HCT116 (cell line): ENCODE data around the gene MYBPC1. TPM values are rescaled to one million over a fixed set of nuclear protein-coding genes. Genes with fewer than 3 reads are reported as not detected.
"Not testable (repeated sequence)": the region's sequence is repeated elsewhere in the genome, so short reads cannot be mapped to it uniquely, and the experiment has no call there.

ENCODE experiments used
- ATAC-seq: fragments of 200-7000 bp; cut with Tn5 transposase; 2 replicates; pipeline ENCODE4 v1.9.1; 2020; ENCODE audit warnings: mild to moderate bottlenecking, moderate library complexity
- BruUV-seq: library from RNA; stranded (reverse); fragments of 400-500 nt; replicated peaks from 2 replicates; lab custom pipeline; 2021; lab: Mats Ljungman, UMichigan
- CTCF ChIA-PET: fragments of 300-600 bp; sonication (Branson Sonifier 250); formaldehyde crosslinking; loops from one replicate; lab custom pipeline; 2021; ENCODE audit warnings: antibody characterized with exemption; lab: Charles Lee
- POLR2A ChIA-PET: fragments of 300-600, 350-600 bp; sonication (Branson Sonifier 250); formaldehyde crosslinking; loops from one replicate; lab custom pipeline; 2021; ENCODE audit warnings: antibody characterized with exemption; lab: Charles Lee
- RAD21 ChIA-PET, 2 experiments: fragments of 300-600 bp; sonication (Branson Sonifier 250); formaldehyde crosslinking; loops; one replicate each; lab custom pipeline; 2023; ENCODE audit warnings: low total read pairs in 2 of 2; ENCODE audit not compliant: uncharacterized antibody in 2 of 2, unreplicated experiment in 2 of 2, low non-redundant PET in 1 of 2; lab: Charles Lee
- DNase-seq: peaks from one replicate; pipeline ENCODE4 v3.0.0-alpha.2; 2010; ENCODE audit warnings: low read depth, low spot score
- H2AFZ ChIP-seq: fragments of 200-600 bp; shearing (Covaris generic), sonication (generic); 2 replicates; pipeline ENCODE4 v1.6.1; 2017; ENCODE audit warnings: low read depth, mixed run types, mixed read lengths, antibody characterized with exemption, low read length; ENCODE audit not compliant: poor library complexity, severe bottlenecking
- H3K27ac ChIP-seq: 2 replicates; pipeline ENCODE4 v1.5.1; 2012; ENCODE audit warnings: low read depth, low read length
- H3K27me3 ChIP-seq: fragments of 200-600 bp; sonication (generic); 2 replicates; pipeline ENCODE4 v1.6.1; 2016; ENCODE audit warnings: mixed run types, low read length, mixed read lengths; ENCODE audit not compliant: insufficient read depth
- H3K36me3 ChIP-seq, 2 experiments: fragments of 200-500 bp in 1 of 2; fragments of 200-600 bp in 1 of 2; sonication (Bioruptor generic) in 1 of 2; sonication (generic) in 1 of 2; 2 replicates each; pipeline versions ENCODE4 v1.5.1 to v1.6.1; 2014 to 2016; ENCODE audit warnings: low read length in 2 of 2, inconsistent platforms in 1 of 2, mixed read lengths in 1 of 2, mixed run types in 1 of 2; ENCODE audit not compliant: insufficient read depth in 2 of 2, control insufficient read depth in 1 of 2
- H3K4me1 ChIP-seq, 2 experiments: fragments of 200-600 bp in 1 of 2; sonication (generic) in 1 of 2; 2 replicates each; pipeline versions ENCODE4 v1.5.1 to v1.6.1; 2012 to 2017; ENCODE audit warnings: low read length in 2 of 2, inconsistent platforms in 1 of 2, mild to moderate bottlenecking in 1 of 2, mixed read lengths in 1 of 2, mixed run types in 1 of 2, moderate library complexity in 1 of 2; ENCODE audit not compliant: insufficient read depth in 2 of 2, control insufficient read depth in 1 of 2
- H3K4me2 ChIP-seq: fragments of 200-600 bp; sonication (generic); 2 replicates; pipeline ENCODE4 v1.6.1; 2017; ENCODE audit warnings: mixed run types, low read length, mixed read lengths
- H3K4me3 ChIP-seq, 2 experiments: fragments of 200-600 bp in 1 of 2; sonication (generic) in 1 of 2; replicated peaks in 1 of 2; 2 replicates each; pipeline ENCODE4 v1.5.1; 2011 to 2016; ENCODE audit warnings: low read length in 2 of 2, control low read depth in 1 of 2, low read depth in 1 of 2, mild to moderate bottlenecking in 1 of 2, mixed read lengths in 1 of 2, mixed run types in 1 of 2
- H3K79me2 ChIP-seq: fragments of 200-600 bp; sonication (generic); 2 replicates; pipeline ENCODE4 v1.6.1; 2017; ENCODE audit warnings: mild to moderate bottlenecking, mixed run types, low read length, moderate library complexity, mixed read lengths; ENCODE audit not compliant: insufficient read depth
- H3K9ac ChIP-seq: fragments of 200-600 bp; sonication (generic); 2 replicates; pipeline ENCODE4 v1.6.1; 2016; ENCODE audit warnings: low read length, mixed read lengths
- H3K9me2 ChIP-seq: fragments of 200-600 bp; sonication (generic), shearing (Covaris generic); 2 replicates; pipeline ENCODE4 v1.6.1; 2017; ENCODE audit warnings: mixed run types, mild to moderate bottlenecking, moderate library complexity; ENCODE audit not compliant: insufficient read depth
- H3K9me3 ChIP-seq, 2 experiments: fragments of 200-500 bp in 1 of 2; fragments of 200-600 bp in 1 of 2; sonication (Bioruptor generic) in 1 of 2; sonication (generic) in 1 of 2; 2 replicates each; pipeline ENCODE4 v1.6.1; 2014 to 2017; ENCODE audit warnings: low read length in 2 of 2, mixed read lengths in 2 of 2, inconsistent platforms in 1 of 2, low read depth in 1 of 2, mild to moderate bottlenecking in 1 of 2, mixed run types in 1 of 2, moderate library complexity in 1 of 2; ENCODE audit not compliant: control insufficient read depth in 1 of 2, insufficient read depth in 1 of 2
- H4K20me1 ChIP-seq: fragments of 200-600 bp; sonication (generic), shearing (Covaris generic); 2 replicates; pipeline ENCODE4 v1.6.1; 2017; ENCODE audit warnings: mixed run types, mild to moderate bottlenecking, moderate library complexity; ENCODE audit not compliant: insufficient read depth
- FOSL1 ChIP-seq: IDR thresholded peaks from 2 replicates; pipeline ENCODE4 v1.6.1; 2012; ENCODE audit warnings: low read depth
- JUND ChIP-seq: IDR thresholded peaks from 2 replicates; pipeline ENCODE4 v1.6.1; 2012
- TCF7L2 ChIP-seq: IDR thresholded peaks from 2 replicates; pipeline ENCODE4 v1.7.0; 2011; ENCODE audit warnings: borderline replicate concordance, inconsistent platforms; ENCODE audit not compliant: insufficient read depth, insufficient read length; ENCODE audit errors: extremely low read depth
- intact Hi-C: fragments of 100-400 bp; cut with micrococcal nuclease; formaldehyde crosslinking; loops from 2 replicates; pipeline ENCODE4 v1.10.0; 2022
- total RNA-seq: library from RNA; stranded (reverse); gene quantifications from one replicate; pipeline ENCODE4 v1.2.1, GENCODE V29; 2021; ENCODE audit not compliant: unreplicated experiment

Gene MYBPC1
- total RNA-seq, 1 experiment from 2014 or later = not detected

DNA sequence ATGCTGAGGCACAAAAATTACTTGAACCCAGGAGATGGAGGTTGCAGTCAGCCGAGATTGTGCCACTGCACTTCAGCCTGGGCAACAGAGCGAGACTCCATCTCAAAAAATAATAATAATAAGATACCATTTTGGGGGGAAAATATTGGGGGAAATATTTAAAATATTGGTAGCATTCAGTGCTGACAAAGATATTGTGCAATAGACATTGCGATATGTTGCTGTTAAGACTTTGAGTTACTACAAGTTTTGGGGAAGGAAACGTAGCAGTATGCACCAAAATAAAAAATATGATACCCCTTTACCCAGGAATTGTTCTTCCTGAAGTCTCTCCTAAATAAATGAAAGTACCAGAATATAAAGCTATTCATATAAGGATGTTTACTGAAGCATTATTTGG is 37.7 kb upstream of the MYBPC1 start (continued):
- TF ChIP-seq TCF7L2 = no peak
- TF ChIP-seq JUND = no peak

DNA sequence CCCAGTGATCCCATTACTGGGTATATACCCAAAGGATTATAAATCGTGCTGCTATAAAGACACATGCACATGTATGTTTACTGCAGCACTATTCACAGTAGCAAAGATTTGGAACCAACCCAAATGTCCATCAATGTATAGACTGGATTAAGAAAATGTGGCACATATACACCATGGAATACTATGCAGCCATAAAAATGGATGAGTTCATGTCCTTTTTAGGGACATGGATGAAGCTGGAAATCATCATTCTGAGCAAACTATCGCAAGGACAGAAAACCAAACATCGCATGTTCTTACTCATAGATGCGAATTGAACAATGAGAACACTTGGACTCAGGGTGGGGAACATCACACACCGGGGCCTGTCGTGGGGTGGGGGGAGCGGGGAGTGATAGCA is 36.0 kb upstream of the MYBPC1 start:
- H3K27me3 ChIP-seq, H3K9me3 ChIP-seq, H3K27ac ChIP-seq, H3K4me3 ChIP-seq, RAD21 ChIA-PET, H4K20me1 ChIP-seq, H3K79me2 ChIP-seq, BruUV-seq, H3K9ac ChIP-seq, POLR2A ChIA-PET, H2AFZ ChIP-seq, H3K9me2 ChIP-seq, DNase-seq, H3K4me2 ChIP-seq, CTCF ChIA-PET, H3K4me1 ChIP-seq, ATAC-seq, intact Hi-C loops, H3K36me3 ChIP-seq: not testable (repeated sequence)

DNA sequence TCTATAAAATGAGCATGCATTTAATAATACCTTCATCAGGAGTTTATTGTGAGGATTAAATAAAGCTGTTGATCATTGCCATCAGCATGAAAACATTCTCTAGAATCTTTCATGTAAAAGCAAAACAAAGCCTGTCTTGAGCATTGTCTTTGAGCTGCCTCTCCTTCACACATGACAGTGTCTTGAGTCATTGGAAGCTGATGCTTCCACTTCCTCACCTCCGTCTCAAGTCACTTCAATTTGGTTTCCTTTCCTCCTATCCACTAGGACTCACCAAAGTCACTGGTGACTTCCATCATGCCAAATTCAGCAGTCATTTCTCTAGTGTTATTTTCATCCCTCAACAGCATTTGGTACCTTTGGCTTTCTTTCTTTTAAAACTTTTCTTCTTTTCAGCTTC is 31.6 kb upstream of the MYBPC1 start:
- BruUV-seq = no TSS peak
- ChIA-PET POLR2A (no interaction called here), CTCF (no interaction called here), RAD21 (no interaction called here)
- ATAC-seq = no peak
- H3K27me3 ChIP-seq = no peaks in the 10 kb centered on the region
- intact Hi-C loops = no loop called here
- peaks cover 7 to 19% of the 10 kb centered on the region in 2 experiments; a peak in 2 of 4 replicates for H3K4me1 ChIP-seq
- no peak for DNase-seq
- H2AFZ ChIP-seq = no peak overlapping the region
- H3K79me2 ChIP-seq = no peaks in the 10 kb centered on the region
- no peaks in the 10 kb centered on the region for H4K20me1 ChIP-seq
- H3K27ac ChIP-seq = no peak overlapping the region
- no peaks in the 10 kb centered on the region for H3K9me2 ChIP-seq
- no peaks in the 10 kb centered on the region for H3K36me3 ChIP-seq
- no peak overlapping the region for H3K4me3 ChIP-seq
- no peak overlapping the region for H3K9ac ChIP-seq
- H3K9me3 ChIP-seq = no peaks in the 10 kb centered on the region
- TF ChIP-seq FOSL1 = peak; percentile 30; the same call in 1 of the 2 replicates
- TF ChIP-seq JUND = no peak
- H3K4me2 ChIP-seq = 0 out of 2 replicates have a peak overlapping the region, but pooled peaks have one; percentile 0
